Neutrophil (primary cell): Measurements from ENCODE around the gene CACNA1C.

Experiments
- H3K27ac ChIP-seq: fragments of 200-600 bp; sonication (generic); 2 replicates; pipeline ENCODE4 v1.5.1; 2016; ENCODE audit warnings: mild to moderate bottlenecking, moderate library complexity
- H3K27me3 ChIP-seq: fragments of 200-600 bp; sonication (generic); 2 replicates; pipeline ENCODE4 v1.6.0; 2016; ENCODE audit warnings: mild to moderate bottlenecking
- H3K36me3 ChIP-seq: fragments of 200-600 bp; sonication (generic); 2 replicates; pipeline ENCODE4 v1.5.1; 2017
- H3K4me1 ChIP-seq, 2 experiments: fragments of 200-600 bp in 1 of 2; sonication (generic) in 1 of 2; 1 replicate in 1 of 2; 2 replicates in 1 of 2; pipeline versions ENCODE4 v1.5.1 to v1.6.1; 2013 to 2016; ENCODE audit warnings: low read depth in 1 of 2, low read length in 1 of 2, mild to moderate bottlenecking in 1 of 2, moderate library complexity in 1 of 2; ENCODE audit not compliant: control insufficient read depth in 1 of 2, insufficient read depth in 1 of 2
- H3K4me3 ChIP-seq, 2 experiments: fragments of 200-600 bp in 1 of 2; sonication (generic) in 1 of 2; 1 replicate in 1 of 2; 2 replicates in 1 of 2; pipeline ENCODE4 v1.5.1; 2013 to 2016; ENCODE audit warnings: low read depth in 1 of 2, low read length in 1 of 2, mild to moderate bottlenecking in 1 of 2, moderate library complexity in 1 of 2
- H3K9me3 ChIP-seq: fragments of 200-600 bp; sonication (generic); 2 replicates; pipeline ENCODE4 v1.5.1; 2016
- CTCF ChIP-seq: fragments of 200-600 bp; sonication (generic); IDR thresholded peaks from 2 replicates; pipeline ENCODE4 v1.5.1; 2016; ENCODE audit warnings: antibody characterized with exemption

Gene CACNA1C

GRCh38 chr12:2454601-2455177, 401.9 kb downstream of the CACNA1C start:
- no peaks in the 10 kb centered on the region for H3K27me3 ChIP-seq
- TF ChIP-seq CTCF = no peak
- H3K4me1 ChIP-seq = peaks cover 7 to 14% of the 10 kb centered on the region in 2 experiments
- no peaks in the 10 kb centered on the region for H3K9me3 ChIP-seq
- no peaks in the 10 kb centered on the region for H3K36me3 ChIP-seq
- H3K27ac ChIP-seq = no peak overlapping the region
- no peak overlapping the region for H3K4me3 ChIP-seq

GRCh38 chr12:2455410-2455809, 402.6 kb downstream of the CACNA1C start:
- H3K4me3 ChIP-seq = no peak overlapping the region
- no peak for TF ChIP-seq CTCF

GRCh38 chr12:2456122-2456812, 403.5 kb downstream of the CACNA1C start:
- Histone ChIP-seq H3K4me3 (no peak overlapping the region), H3K9me3 (no peaks in the 10 kb centered on the region), H3K4me1 (peaks cover 7 to 14% of the 10 kb centered on the region in 2 experiments), H3K27me3 (no peaks in the 10 kb centered on the region), H3K36me3 (no peaks in the 10 kb centered on the region), H3K27ac (no peak overlapping the region)
- no peak for TF ChIP-seq CTCF

More at GRCh38 chr12:2455410-2455809, 402.6 kb downstream of the CACNA1C start:
- no peaks in the 10 kb centered on the region for H3K27me3 ChIP-seq
- no peak overlapping the region for H3K27ac ChIP-seq
- H3K9me3 ChIP-seq = no peaks in the 10 kb centered on the region
- H3K4me1 ChIP-seq = peaks cover 7 to 14% of the 10 kb centered on the region in 2 experiments
- no peaks in the 10 kb centered on the region for H3K36me3 ChIP-seq

- H3K4me1 ChIP-seq = peaks cover 7 to 14% of the 10 kb centered on the region in 2 experiments
Observed at GRCh38 chr12:2456813-2457186, 404.0 kb downstream of the CACNA1C start.

GRCh38 chr12:2457215-2457932, 404.6 kb downstream of the CACNA1C start:
- Histone ChIP-seq H3K9me3 (no peaks in the 10 kb centered on the region), H3K4me3 (no peak overlapping the region), H3K4me1 (peaks cover 7 to 14% of the 10 kb centered on the region in 2 experiments), H3K27me3 (no peaks in the 10 kb centered on the region), H3K27ac (no peak overlapping the region), H3K36me3 (no peaks in the 10 kb centered on the region)
- TF ChIP-seq CTCF = no peak

More at GRCh38 chr12:2456813-2457186, 404.0 kb downstream of the CACNA1C start:
- H3K27ac ChIP-seq = no peak overlapping the region
- H3K9me3 ChIP-seq = no peaks in the 10 kb centered on the region
- no peaks in the 10 kb centered on the region for H3K27me3 ChIP-seq
- no peaks in the 10 kb centered on the region for H3K36me3 ChIP-seq
- H3K4me3 ChIP-seq = no peak overlapping the region
- TF ChIP-seq CTCF = no peak
